ENCODE data around the gene MTFR1L. TPM values are rescaled to one million over a fixed set of nuclear protein-coding genes. Genes with fewer than 3 reads are reported as not detected.

Gene MTFR1L
- total and polyA plus RNA-seq, 3 donors from 2014 or later = 148 to 253 (median 166) TPM

DNA sequence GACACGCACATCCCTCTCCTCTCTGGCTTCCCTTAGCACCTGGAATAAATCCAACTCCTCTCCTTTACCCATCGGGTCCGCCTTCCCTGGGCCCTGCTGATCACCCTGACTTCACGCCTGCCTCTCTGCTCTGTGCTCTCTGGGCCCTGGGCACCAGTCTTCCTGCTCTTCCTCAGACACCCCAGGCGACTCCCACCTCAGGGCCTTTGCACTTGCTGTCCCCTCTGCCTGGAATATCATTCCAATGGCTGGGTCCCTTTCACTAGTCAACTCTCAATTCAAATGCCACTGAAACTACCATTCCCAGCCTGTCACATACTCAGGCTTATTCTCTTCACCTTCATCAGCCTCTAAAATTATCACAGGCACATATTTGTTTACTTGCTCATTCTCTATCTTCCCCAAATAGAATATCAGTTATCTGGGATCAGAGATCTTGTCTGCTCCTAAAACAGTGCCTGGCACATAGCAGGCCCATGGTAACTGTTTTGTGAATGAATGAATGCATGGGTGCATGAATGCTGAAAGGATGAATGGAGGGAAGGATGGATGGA lies 47.0 kb upstream of the MTFR1L start:
- H3K27me3 ChIP-seq = no peaks in the 10 kb centered on the region
- H3K4me3 ChIP-seq = no peak overlapping the region
- DNase-seq = no peak
- WGBS, 2 donors = 91 to 92% methylated on average over 5 of the region's 5 CpGs
- no peak overlapping the region for H3K27ac ChIP-seq
- TF ChIP-seq POLR2A (IDR thresholded peaks at IDR 0.05) = no peak
- TF ChIP-seq, protein P1, sequence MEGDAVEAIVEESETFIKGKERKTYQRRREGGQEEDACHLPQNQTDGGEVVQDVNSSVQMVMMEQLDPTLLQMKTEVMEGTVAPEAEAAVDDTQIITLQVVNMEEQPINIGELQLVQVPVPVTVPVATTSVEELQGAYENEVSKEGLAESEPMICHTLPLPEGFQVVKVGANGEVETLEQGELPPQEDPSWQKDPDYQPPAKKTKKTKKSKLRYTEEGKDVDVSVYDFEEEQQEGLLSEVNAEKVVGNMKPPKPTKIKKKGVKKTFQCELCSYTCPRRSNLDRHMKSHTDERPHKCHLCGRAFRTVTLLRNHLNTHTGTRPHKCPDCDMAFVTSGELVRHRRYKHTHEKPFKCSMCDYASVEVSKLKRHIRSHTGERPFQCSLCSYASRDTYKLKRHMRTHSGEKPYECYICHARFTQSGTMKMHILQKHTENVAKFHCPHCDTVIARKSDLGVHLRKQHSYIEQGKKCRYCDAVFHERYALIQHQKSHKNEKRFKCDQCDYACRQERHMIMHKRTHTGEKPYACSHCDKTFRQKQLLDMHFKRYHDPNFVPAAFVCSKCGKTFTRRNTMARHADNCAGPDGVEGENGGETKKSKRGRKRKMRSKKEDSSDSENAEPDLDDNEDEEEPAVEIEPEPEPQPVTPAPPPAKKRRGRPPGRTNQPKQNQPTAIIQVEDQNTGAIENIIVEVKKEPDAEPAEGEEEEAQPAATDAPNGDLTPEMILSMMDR (IDR thresholded peaks at IDR 0.05) = no peak
- no peaks in the 10 kb centered on the region for H3K9me3 ChIP-seq
- intact Hi-C loops (cut with DNase I; ENCODE audit: low total_unique reads) = no loop called here
- no peaks in the 10 kb centered on the region for H3K36me3 ChIP-seq (ENCODE audit: low read depth, missing control alignments)
- H3K4me1 ChIP-seq = peaks cover 17% of the 10 kb centered on the region

DNA sequence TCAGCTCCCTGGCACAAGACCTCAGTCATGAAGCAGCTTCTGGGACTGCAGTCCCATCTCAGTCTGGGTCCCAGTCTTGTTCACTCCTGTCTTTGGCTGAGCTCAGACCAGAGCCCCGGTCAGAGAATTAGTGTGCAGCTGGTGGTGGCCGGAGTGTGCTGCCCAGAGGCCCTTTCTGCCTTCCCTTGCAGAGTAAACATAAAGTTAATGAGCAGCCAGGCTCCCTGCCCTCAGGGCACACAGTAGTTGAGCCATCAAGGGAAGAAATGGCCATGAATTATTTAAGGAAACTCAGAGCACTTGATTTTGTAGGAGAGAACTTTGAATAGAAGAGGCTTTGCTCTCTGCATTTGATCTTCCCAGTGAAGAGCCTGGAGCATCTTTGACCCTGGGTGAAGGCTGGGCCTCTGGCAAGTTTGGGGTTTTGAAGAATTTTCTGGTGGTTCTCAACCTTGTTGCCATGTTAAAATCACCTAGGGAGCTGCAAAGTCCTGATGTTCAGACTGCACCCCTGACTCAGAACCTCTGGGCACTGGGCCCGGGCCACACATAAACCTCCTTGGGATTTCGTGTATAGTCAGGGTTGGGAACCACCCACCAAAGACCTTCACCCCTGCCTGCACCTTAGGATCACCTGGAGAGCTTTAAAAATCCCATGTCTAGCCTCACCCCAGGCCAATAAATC lies 46.2 kb upstream of the MTFR1L start:
- 94 to 95% methylated on average over 3 to 4 of the region's 4 CpGs for WGBS, 2 donors
- intact Hi-C loops (cut with DNase I; ENCODE audit: low total_unique reads) = no loop called here
- DNase-seq = no peak
- H3K27me3 ChIP-seq = no peaks in the 10 kb centered on the region
- no peak for TF ChIP-seq POLR2A (IDR thresholded peaks at IDR 0.05)
- TF ChIP-seq, protein P1 (IDR thresholded peaks at IDR 0.05) = no peak
- no peak overlapping the region for H3K4me3 ChIP-seq
- H3K36me3 ChIP-seq (ENCODE audit: low read depth, missing control alignments) = no peaks in the 10 kb centered on the region
- H3K4me1 ChIP-seq = peaks cover 17% of the 10 kb centered on the region
- H3K9me3 ChIP-seq = no peaks in the 10 kb centered on the region
- no peak overlapping the region for H3K27ac ChIP-seq

DNA sequence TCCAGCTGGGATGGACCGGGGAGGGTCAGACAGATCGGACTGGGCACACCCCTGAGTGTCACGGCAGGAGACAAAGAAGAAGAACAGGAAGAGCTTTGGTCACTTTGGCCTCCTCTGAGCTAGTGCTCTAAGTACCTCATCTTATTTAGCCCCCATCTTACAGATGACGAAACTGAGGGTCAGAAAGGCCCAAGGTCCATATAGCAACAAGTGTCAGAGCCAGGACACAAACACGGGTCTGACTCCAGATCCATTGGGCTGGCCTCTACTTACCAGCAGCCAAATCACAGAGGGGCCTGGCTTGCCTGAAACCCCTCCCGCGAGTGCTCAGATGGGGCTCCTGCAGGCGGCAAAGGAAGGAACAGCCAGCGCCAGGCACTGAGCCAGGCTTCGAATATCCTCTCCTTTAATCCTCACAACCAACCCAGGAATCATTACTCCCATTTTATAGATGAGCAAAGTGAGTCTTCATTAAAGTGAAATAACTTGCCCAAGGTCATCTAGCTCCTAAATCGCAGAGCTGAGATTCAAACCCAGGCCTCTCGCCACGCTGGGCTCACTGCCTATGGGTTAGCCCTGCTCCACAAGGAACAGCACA lies 45.4 kb upstream of the MTFR1L start:
- DNase-seq = no peak
- 85 to 91% methylated on average over 13 of the region's 13 CpGs for WGBS, 2 donors
- peaks cover 17% of the 10 kb centered on the region for H3K4me1 ChIP-seq
- TF ChIP-seq, protein P1 (IDR thresholded peaks at IDR 0.05) = no peak
- TF ChIP-seq POLR2A (IDR thresholded peaks at IDR 0.05) = no peak
- no peak overlapping the region for H3K27ac ChIP-seq
- no peaks in the 10 kb centered on the region for H3K27me3 ChIP-seq
- H3K4me3 ChIP-seq = no peak overlapping the region
- no peaks in the 10 kb centered on the region for H3K36me3 ChIP-seq (ENCODE audit: low read depth, missing control alignments)
- H3K9me3 ChIP-seq = no peaks in the 10 kb centered on the region
- intact Hi-C loops (cut with DNase I; ENCODE audit: low total_unique reads) = no loop called here

DNA sequence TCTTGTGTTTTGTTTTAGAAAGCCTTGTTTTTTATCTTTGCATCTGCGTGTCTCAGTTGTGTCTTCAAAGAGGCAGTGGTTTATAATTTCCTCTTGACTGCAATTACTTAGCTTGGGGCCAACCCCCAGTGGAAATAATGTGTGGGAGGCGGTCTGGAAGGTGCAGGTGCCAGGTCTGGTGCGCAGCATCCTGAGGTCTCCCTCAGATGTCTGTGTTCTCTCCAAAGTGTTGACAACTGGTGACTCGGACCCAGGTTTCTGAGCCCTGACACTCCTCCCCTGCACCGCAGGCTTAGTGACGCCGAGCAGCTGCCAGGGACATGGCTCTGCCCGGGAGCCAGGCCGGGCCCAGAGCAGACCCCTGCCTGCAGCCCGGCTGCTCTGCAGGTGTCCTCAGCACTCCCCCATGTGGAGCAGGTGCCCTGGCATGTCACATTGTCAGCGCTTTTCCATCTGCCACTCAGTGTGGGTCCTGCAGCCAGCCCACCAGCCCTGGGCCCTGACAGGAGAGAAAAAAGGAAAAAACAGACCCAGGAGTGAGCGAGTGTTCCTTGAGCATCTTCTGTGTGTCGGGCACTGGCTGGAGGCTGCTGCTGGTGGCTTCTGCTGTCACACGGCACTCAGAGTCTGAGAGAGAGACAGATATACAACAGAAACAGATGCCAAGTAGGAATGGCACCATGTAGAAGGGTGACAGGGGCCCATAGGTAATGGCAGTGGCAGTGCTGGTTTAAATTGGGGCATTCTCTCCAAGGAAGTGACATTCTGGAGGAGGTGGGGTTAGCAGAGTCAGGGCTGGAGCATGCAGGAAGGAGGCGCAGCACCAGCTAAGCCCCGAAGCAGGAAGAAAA lies 44.6 kb upstream of the MTFR1L start:
- Histone ChIP-seq H3K27ac (no peak overlapping the region), H3K36me3 (ENCODE audit: low read depth, missing control alignments) (no peaks in the 10 kb centered on the region), H3K4me1 (peaks cover 17% of the 10 kb centered on the region), H3K4me3 (no peak overlapping the region), H3K9me3 (no peaks in the 10 kb centered on the region), H3K27me3 (no peaks in the 10 kb centered on the region)
- no peak for DNase-seq
- intact Hi-C loops (cut with DNase I; ENCODE audit: low total_unique reads) = no loop called here
- TF ChIP-seq POLR2A (IDR thresholded peaks at IDR 0.05) = no peak
- WGBS, 2 donors = 70 to 76% methylated on average over 9 to 16 of the region's 16 CpGs

DNA sequence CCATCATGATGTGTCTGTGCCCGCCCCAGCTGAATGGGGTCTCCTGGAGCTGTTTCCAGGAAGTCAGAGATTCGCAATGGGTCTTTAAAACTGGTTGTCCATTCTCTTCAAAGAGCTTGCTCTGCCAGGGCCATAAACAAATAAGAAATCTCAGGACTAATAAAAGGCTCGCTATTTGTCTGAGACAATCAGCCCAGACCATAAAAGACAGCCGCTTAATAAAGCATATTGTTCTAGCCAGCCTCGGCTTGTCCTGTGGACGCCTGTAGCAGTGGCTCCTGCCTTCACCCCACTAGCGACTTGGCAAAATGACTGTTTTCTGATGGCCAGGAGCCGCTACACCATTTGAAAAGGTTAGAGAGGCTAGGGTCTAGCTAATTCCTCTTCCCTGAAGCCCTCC lies 40.4 kb upstream of the MTFR1L start:
- DNase-seq = no peak
- Histone ChIP-seq H3K4me3 (no peak overlapping the region), H3K9me3 (no peaks in the 10 kb centered on the region), H3K4me1 (peaks cover 10% of the 10 kb centered on the region), H3K36me3 (ENCODE audit: low read depth, missing control alignments) (no peaks in the 10 kb centered on the region), H3K27ac (no peak overlapping the region), H3K27me3 (no peaks in the 10 kb centered on the region)
- intact Hi-C loops (cut with DNase I; ENCODE audit: low total_unique reads) = no loop called here
- TF ChIP-seq, protein P1 (IDR thresholded peaks at IDR 0.05) = no peak
- TF ChIP-seq POLR2A (IDR thresholded peaks at IDR 0.05) = no peak
- WGBS, 2 donors = 84 to 91% methylated on average over 8 of the region's 8 CpGs
